ENCODE measurements around the gene BRCA1.

Gene BRCA1

DNA sequence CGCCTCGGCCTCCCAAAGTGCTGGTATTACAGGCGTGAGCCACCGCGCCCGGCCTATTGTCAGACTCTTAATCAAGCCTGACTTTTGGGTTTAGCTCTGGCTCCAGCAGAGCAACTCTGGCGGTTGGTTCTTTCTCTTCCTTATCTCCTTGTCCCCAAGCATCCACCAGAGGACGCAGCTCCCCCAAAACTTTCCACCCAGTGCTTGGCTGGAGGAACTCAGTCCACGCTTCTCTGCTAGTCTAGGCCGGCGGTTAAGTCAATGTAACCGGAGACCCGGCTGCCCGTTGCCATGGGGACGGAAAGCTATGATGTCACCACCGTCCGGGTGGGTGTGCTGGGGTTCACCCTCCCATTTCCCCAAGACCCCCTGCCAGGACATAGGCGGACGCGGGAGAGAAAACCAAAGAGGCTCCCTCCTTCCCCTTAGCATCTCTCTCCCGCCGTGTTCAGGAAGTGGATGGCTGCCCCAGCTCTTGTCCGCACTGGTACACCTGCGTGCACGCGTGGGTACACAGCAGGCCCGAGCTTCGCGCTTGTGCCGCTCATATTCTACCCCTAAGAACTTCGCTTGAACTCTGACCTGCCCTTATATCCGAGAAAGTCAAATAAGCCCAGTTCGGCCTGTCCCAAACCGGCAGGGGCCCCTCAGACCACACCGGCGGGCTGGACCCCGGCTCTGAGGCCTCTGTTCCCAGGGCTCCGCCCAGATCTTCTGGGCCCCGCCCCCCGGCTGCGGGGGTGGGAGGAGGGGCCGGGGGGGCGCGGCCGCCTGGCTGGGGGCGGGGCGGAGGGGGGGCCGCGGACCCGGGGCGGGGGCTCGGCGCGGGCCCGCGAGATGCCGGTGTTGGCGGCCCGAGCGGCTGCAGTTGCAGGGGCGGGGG lies 100.5 kb downstream of the BRCA1 start, which contains the start of gene RND2:
TSS of gene RND2 (plus strand) at position 825 of the 883 bp plus-strand sequence. CDS start 117 bp downstream, outside the sequence.
- peak in 3 of 4 experiments; percentile 34 to 67 (median 48) for DNase-seq

- peak in 3 of 4 experiments; percentile 35 to 57 (median 40) for DNase-seq
These were observed 103.2 kb downstream of the BRCA1 start, which contains the start of gene VAT1 for GRCh38 chr17:43021741-43022512. Gene VAT1, minus strand, starts transcription at chr17:43022385. Its CDS starts 63 bp downstream, at chr17:43022322.

- DNase-seq, result peak in 1 of 4 experiments; percentile 32
These were observed 104.1 kb downstream of the BRCA1 start for GRCh38 chr17:43020789-43021740.

- no peak for DNase-seq
These were observed 105.0 kb downstream of the BRCA1 start for GRCh38 chr17:43020030-43020621.

DNA sequence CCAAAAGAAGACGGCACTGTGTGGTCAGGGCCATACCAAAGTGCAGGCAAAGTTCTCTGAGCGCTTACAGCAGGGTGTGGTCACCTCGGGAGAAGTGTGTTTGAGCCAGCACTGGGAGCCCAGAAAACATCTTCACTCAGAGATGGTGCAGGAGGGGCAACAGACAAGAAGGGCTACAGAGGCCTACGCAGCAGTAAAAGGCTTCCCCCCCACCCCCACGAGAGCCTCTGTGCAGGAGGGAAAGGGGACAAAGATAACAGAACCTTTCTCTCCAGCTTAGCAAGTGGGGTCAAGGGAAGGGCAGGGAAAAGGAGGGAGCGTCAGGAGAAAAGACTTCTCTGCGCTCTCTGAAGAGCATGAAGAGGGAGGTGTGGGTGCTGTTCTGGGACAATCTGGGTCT lies 105.7 kb downstream of the BRCA1 start:
- no peak for DNase-seq

DNA sequence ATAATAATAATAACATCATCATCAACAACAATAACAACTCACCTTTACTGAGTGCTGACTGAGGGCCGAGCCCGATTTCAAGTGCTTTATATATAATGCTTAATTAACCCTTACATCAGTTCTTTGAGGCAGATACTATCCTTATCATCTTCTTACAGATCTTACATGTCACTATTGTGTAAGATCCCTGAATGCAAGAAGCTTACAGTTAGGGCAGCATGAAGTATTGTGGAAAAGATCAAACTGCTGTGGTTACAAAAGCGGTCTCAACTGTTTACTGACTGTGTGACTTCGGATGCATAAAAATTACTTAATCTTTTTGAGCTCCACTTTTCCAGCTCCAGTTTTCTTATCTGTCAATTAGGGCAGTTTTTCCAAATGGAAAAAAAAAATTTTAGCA lies 106.2 kb downstream of the BRCA1 start:
- DNase-seq, result no peak

DNA sequence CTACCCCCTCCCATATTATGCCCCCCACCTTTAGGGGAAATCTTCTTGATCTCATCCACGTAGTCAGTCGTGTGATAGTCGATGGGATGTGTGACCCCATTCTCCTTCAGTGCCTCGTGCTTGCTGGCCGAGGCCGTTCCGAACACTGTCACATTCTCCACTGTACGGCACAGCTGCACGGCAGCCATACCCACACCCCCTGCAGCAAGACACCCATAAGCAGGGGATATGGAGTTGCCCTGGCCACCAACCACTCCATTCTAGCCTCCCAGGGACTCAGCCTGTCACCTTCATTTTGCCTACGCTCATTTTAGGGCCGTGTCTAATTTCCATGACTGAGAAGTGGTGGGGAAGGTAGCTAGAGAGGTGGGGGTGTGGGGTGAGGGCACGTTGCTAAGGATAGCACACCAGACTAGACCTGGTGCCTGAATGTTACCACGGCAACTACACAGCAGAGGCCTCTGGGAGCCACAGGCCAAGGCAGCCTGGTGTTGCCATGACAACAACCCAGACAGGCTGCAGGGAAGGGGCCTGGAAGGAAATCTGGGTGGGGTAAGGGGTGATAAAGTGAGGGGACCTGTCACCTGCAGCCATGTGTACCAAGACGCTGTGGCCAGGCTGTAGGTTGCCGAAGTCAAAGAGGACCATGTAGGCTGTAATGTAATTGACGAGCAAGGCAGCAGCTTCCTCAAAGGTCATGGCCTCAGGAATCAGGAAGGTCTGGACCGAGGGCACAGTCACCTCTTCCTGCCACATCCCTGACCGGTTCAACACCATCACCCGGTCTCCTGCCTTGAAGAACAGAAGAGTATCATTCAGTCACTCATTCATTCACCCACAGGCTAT lies 106.9 kb downstream of the BRCA1 start:
- no peak for DNase-seq

DNA sequence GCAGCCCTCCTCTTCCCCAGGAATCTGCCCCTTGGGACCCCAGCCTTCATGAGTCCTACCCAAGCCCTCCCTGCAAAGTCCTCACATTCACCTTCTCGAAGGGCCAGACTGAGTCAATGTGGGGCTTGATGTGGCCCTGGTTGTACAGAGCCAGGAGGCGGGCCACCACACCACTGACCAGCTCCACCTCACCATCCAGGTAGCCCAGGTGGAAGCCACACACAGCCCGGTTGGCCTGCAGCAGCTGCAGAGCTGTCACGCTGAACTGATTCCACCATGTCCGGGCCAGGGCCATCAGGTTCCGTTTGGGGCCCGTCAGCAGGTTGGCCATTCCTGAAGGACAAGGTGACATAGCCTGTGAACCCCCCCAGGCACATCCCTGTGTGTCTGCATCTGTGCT lies 108.9 kb downstream of the BRCA1 start:
- no peak for DNase-seq

DNA sequence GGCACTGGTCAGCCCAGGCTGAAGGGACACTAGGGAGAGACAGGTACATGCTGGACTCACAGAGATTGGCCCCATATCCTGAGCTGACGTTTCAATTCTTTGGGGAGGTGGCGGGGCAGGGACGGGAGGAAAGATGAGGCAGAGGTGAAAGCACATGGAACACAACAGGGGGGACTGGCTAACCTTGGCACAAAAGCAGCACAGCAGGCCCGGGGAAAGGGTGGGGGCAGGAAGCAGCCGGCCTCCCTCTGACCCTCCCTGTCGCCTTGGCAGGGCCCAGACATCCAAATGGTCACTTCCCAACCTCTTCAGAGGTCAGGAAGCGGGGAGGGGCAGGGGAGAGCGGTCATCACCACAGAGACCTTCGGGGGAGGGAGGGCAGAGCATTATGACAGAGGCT lies 109.6 kb downstream of the BRCA1 start:
- DNase-seq, result no peak

- no peak for DNase-seq
These were observed 110.3 kb downstream of the BRCA1 start for GRCh38 chr17:43014649-43015542.

DNA sequence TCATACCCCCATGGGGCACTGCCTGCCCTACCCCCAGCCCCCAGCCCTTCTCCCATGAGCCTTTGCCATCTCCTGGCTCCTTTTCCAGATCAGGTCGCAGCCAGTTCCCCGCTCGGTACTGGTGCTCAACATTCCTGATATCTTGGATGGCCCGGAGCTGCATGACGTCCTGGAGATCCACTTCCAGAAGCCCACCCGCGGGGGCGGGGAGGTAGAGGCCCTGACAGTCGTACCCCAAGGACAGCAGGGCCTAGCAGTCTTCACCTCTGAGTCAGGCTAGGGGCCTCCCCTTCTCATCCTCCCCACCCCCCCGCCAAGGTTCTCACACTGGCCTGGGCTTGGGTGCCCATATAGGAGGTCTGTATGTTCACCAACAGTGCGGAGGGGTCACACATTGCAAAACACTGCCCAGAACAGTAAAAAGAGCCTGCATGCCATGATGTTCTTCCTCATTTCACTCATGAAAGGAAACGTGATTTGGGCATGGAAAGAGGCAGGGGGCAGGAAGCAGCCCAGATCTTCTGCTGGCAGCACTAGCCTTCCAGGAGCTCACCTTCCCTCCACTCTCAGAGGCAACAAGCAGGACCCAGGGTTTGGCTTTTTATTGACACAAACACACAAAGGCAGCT lies 111.0 kb downstream of the BRCA1 start:
- no peak for DNase-seq

GRCh38 chr17:43013296-43013695 lies 111.9 kb downstream of the BRCA1 start:
- DNase-seq, result no peak

DNA sequence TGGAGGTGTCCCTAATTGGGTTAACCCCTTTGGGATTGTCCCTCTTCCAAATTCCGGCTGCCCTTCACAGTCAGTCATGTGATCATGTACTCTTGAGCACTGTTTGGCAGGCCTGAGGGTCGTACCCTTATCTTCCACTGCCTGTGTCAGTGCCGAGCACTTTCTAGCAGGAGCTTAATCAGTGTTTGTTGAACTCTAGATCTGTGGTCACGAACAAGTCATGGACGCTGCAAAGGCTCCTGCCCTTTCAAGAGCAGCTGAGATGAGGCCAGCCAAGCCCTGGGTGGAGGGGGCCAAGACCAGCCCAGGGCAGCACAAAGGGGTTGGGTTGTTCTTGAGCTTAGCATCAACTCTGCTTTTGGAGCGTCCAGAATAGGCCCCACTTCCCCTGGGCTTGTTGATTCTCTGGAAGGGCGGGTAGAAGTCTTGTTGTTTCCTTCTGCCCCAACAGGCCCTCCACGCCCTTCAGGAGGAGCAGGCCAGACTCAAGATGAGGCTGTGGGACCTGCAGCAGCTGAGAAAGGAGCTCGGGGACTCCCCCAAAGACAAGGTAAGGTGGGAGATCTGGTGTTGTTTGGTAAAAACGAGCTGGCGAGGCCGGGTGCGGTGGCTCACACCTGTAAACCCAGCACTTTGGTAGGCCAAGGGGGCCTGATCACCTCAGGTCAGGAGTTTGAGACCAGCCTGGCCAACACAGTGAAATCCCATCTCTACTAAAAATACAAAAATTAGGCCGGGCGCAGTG lies 113.3 kb downstream of the BRCA1 start:
- no peak for DNase-seq

DNA sequence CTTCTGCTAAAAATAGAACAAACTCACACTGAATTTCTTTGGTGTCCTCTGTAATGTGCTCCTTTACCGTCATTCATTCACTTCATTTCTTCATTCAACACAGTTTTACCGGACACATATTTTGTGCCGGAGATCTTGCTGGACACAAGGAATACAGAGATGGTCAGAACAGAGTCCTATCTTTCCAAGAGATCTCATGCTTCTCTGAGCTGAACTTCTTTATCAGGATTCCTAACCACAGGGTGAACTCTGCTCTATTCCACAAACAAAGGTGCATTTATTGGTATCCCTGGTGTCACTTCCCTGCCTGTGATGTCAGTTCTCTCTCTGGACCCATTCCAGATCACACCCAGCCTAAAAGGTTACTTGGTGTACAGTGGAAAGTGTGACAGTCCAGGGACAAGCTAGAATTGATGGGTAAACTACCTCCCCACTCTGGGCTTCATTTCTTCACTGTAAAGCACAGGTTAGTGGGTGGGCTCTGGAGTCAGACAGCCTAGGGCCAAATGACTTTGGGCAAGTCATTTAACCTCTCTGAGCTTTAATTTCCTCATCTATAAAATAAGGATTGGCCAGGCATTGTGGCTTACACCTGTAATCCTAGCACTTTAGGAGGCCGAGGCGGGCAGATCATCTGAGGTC lies 114.4 kb downstream of the BRCA1 start:
- DNase-seq, result no peak

DNA sequence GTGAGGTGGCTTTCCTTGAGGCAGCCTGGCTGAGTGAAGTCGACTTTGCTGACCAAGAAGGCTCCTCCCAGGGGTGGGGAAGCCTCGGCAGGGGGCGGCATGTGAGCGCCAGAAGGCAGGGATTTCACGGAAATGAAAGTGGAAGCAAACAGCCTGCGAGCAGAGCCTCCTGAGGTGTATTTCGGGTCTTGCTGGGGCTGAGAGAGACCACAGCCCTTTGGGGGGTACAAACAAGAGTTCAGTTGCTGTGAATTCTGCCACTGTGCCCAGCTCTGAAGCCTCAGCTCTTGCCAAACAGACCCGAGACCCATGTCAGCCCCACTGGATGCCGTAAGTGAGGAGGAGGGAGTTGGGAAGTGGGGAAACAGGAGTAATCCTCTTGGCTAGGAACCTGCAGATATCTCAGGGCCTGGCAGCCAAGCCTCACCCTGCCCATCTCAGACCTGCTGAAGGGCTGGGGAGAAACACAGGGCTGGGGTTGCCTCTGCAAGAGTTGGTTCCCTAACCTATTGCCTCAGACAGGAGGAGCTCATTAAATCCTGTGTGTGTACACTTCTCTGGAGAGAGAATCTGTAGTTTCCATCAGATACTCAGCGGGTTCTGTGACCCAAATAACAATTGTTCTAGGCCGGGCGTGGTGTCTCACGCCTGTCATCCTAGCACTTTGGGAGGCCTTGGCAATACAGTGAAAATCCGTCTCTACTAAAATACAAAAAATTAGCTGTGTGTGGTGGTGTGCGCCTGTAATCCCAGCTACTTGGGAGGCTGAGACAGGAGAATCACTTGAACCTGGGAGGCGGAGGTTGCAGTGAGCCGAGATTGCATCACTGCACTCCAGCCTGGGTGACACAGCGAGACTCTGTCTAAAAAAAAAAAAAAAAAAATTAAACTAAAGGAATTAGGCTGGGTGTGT lies 118.3 kb downstream of the BRCA1 start, which contains the start of gene IFI35:
TSS of gene IFI35 (plus strand) at position 146 of the 913 bp plus-strand sequence. CDS start at position 310, 164 bp downstream.
- peak; percentile 61 to 82 (median 66) for DNase-seq

DNA sequence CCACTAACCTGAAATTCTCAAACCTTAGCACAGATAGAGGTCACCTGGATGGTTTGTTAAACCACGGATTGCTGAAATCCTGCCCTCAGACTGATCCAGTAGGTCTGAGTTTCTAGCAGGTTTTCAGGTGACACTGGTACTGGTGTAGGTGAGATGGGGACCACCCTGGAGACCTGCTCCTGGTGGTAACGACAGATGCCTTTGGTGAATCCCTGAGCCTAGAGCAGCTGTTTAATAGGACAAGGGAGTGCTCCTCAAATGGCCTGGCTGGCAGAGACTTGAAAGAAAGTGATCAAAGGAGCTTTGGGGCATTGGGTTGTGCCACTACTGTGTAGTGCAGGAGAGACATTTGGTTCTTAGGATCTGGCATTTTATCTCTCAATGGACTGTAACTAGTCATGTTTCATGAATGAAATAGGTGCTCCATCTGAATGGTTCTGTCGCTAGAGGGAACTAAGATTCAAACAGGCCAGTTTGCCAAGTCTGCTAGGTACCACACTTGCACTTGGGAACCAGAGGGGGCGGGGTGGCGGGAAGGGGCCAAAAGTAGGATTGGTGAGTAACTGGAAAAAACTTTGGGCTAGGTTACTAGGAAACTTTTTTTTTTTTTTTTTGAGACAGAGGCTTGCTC lies 121.5 kb downstream of the BRCA1 start:
- no peak for DNase-seq
